ENCODE results near the gene MAGEA4.

GRCh38 chrX:151879856-151880255 lies 32.8 kb upstream of the MAGEA4 start:
- TF ChIP-seq POLR2AphosphoS5 (IDR thresholded peaks at IDR 0.05; ENCODE audit: low read depth, low read length) (no peak), POLR2A (IDR thresholded peaks at IDR 0.05; ENCODE audit: low read depth, low read length) (no peak), TAF1 (IDR thresholded peaks at IDR 0.05; ENCODE audit: borderline replicate concordance, low read depth, low read length) (no peak)
